ENCODE measurements around the gene IL12A.

Gene IL12A

GRCh38 chr3:159950156-159950898, 38.3 kb upstream of the IL12A start:
- DNase-seq (ENCODE audit: low read depth) = peak; percentile 49
- no peak for TF ChIP-seq CTCF (IDR thresholded peaks at IDR 0.05; ENCODE audit: insufficient read depth, low read depth, low read length, missing control alignments)
- H3K4me3 ChIP-seq (ENCODE audit: low read depth, low read length) = no peak overlapping the region

- H3K4me3 ChIP-seq (ENCODE audit: low read depth, low read length) = no peak overlapping the region
- no peak for DNase-seq (ENCODE audit: low read depth)
- TF ChIP-seq CTCF (IDR thresholded peaks at IDR 0.05; ENCODE audit: insufficient read depth, low read depth, low read length, missing control alignments) = no peak
These were observed 37.1 kb upstream of the IL12A start for GRCh38 chr3:159951540-159951939.

- no peak overlapping the region for H3K4me3 ChIP-seq (ENCODE audit: low read depth, low read length)
- DNase-seq (ENCODE audit: low read depth) = no peak
- TF ChIP-seq CTCF (IDR thresholded peaks at IDR 0.05; ENCODE audit: insufficient read depth, low read depth, low read length, missing control alignments) = no peak
These were observed 35.1 kb upstream of the IL12A start for GRCh38 chr3:159953325-159954085.

- no peak overlapping the region for H3K4me3 ChIP-seq (ENCODE audit: low read depth, low read length)
- DNase-seq (ENCODE audit: low read depth) = no peak
- no peak for TF ChIP-seq CTCF (IDR thresholded peaks at IDR 0.05; ENCODE audit: insufficient read depth, low read depth, low read length, missing control alignments)
These were observed 28.2 kb upstream of the IL12A start for GRCh38 chr3:159960188-159961148.

- DNase-seq (ENCODE audit: low read depth) = peak; percentile 77
These were observed 24.3 kb upstream of the IL12A start for GRCh38 chr3:159964166-159964973.

More at GRCh38 chr3:159964166-159964973, 24.3 kb upstream of the IL12A start:
- no peak for TF ChIP-seq CTCF (IDR thresholded peaks at IDR 0.05; ENCODE audit: insufficient read depth, low read depth, low read length, missing control alignments)
- no peak overlapping the region for H3K4me3 ChIP-seq (ENCODE audit: low read depth, low read length)

Measured in GM12865 (cell line).